GM20000 (cell line): ENCODE measurements around the gene KRT24.

ENCODE experiments used
- DNase-seq: peaks from one replicate; pipeline ENCODE4 v3.0.0; 2012; ENCODE audit warnings: low spot score
- TF ChIP-seq, protein P1 (sequence below): IDR thresholded peaks from 2 replicates; pipeline ENCODE4 v1.5.1; 2012; ENCODE audit warnings: mild to moderate bottlenecking, control low read depth; ENCODE audit errors: extremely low read depth, missing control alignments

The KRT24 gene

DNA sequence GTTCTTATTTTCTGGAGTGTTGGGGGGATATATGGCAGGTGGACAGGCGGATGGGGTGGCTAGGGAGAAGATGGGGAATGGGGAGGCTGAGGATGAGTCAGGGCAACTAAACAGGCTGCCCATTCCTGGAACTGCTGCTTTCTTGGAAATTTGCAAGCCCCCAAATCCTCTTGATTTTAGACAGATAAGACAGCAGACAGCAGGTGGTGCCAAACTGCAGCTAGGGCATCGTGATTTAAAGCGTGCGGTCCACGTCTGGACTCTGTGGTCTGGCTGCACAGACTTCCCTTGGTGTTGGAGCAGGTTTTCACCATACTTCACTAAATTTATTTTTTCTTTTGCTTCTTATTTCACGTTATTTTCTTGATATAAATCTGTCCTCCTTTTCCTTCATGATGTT is 10.9 kb upstream of the KRT24 start:
- no peak for DNase-seq
- TF ChIP-seq, protein P1, sequence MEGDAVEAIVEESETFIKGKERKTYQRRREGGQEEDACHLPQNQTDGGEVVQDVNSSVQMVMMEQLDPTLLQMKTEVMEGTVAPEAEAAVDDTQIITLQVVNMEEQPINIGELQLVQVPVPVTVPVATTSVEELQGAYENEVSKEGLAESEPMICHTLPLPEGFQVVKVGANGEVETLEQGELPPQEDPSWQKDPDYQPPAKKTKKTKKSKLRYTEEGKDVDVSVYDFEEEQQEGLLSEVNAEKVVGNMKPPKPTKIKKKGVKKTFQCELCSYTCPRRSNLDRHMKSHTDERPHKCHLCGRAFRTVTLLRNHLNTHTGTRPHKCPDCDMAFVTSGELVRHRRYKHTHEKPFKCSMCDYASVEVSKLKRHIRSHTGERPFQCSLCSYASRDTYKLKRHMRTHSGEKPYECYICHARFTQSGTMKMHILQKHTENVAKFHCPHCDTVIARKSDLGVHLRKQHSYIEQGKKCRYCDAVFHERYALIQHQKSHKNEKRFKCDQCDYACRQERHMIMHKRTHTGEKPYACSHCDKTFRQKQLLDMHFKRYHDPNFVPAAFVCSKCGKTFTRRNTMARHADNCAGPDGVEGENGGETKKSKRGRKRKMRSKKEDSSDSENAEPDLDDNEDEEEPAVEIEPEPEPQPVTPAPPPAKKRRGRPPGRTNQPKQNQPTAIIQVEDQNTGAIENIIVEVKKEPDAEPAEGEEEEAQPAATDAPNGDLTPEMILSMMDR: no peak

- TF ChIP-seq, protein P1: no peak
- no peak for DNase-seq
Observed at GRCh38 chr17:40707745-40708144, 4.2 kb upstream of the KRT24 start.

DNA sequence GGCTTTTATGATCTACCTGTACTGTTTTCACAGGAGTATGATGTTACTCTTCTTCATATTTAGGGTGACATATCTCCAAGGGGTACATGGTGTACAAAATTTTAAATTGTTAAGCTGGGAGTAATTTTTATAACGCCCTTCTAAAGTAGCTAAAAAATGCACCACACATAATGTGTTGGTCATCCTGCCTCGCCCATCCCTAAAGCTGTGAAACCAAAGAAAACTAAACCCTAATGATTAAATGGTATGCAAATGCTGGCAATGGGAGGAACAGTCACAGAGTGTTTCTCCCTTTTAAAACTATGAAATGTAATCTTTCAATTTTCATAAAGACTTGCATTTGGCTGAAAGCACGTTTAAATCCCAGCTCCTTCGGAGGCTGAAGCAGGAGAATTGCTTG is 2.0 kb upstream of the KRT24 start:
- DNase-seq: no peak
- TF ChIP-seq, protein P1: no peak

DNA sequence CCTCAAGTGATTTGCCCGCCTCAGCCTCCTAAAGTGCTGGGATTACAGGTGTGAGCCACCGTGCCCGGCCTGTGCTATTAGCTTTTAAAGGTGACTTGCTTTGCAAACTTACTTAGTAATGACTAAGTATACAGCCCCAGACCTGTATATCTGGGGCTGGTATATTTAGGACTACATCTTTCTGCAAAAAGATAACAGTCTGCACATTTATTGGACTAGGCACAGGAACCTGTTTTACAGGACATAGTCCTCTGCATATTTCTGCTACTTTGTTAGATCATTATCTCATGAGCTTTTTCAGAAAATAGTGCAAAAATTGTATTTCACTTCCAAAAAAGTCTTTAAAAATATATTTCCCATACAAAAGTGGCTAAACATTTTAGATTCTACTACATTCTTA is 1.3 kb downstream of the KRT24 start:
- TF ChIP-seq, protein P1: no peak
- DNase-seq: no peak

- TF ChIP-seq, protein P1: no peak
- DNase-seq: no peak
Observed at GRCh38 chr17:40699853-40700252, 3.7 kb downstream of the KRT24 start.

DNA sequence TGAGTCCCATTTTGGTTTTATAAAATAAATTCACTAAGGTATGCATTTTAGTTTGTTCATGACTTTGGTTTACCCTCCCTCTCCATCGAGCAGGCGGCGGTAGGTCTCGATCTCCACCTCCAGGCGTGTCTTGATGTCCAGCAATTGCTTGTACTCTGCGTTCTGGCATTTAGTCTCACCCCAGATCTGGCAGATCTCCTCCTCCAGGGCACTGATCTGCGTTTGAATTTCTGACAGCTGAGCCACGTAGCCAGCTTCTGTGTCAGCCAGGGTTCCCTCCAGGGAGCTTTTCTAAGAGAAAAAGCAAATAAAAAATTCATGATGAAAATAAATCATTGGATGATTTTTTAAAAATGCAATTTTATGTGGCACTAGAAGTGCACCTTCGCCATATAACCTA is 4.2 kb downstream of the KRT24 start:
- TF ChIP-seq, protein P1: no peak
- no peak for DNase-seq

DNA sequence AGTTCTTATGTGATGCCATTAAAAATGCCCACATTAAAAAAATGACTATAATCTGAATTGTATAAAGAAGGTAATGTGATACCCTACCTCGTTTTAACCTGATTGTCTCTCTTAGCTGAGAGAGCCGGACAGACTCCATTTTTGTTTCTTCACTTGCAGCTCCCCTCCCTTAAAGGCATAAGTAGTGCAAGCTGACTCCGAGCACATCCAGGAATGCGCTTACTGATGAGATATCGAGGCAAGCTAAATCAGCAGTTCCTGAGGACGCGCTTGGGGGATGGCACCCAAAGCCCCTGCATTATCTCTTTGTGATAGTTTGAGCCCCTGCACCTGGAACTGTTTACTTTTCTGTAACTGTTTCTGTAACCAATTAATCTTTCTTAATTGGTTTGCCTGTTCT is 6.3 kb downstream of the KRT24 start:
- no peak for DNase-seq
- TF ChIP-seq, protein P1: no peak
